Bronchial epithelial cell (primary cell): Measurements from ENCODE around the gene CYP19A1. TPM values are rescaled to one million over a fixed set of nuclear protein-coding genes. Genes with fewer than 3 reads are reported as not detected.

ENCODE experiments used
- DNase-seq: peaks from one replicate; pipeline ENCODE4 v3.0.0-alpha.2; 2010; ENCODE audit warnings: low read depth
- FAIRE-seq: peaks from 2 replicates; lab custom pipeline; 2011; peaks lifted over from hg19 to GRCh38; lab: Jason Lieb, UNC
- H3K27me3 ChIP-seq: 2 replicates; pipeline ENCODE4 v1.5.1; 2011; ENCODE audit warnings: low read length; ENCODE audit not compliant: control insufficient read depth, insufficient read depth
- H3K36me3 ChIP-seq: 2 replicates; pipeline ENCODE4 v1.5.1; 2011; ENCODE audit warnings: low read length; ENCODE audit not compliant: control insufficient read depth, insufficient read depth
- H3K4me3 ChIP-seq: 2 replicates; pipeline ENCODE4 v1.5.1; 2011; ENCODE audit warnings: mild to moderate bottlenecking, low read depth, low read length, control low read depth
- CTCF ChIP-seq: IDR thresholded peaks from 2 replicates; pipeline ENCODE4 v1.5.1; 2011; ENCODE audit warnings: mild to moderate bottlenecking, moderate library complexity, low read length, control low read depth, inconsistent platforms; ENCODE audit not compliant: insufficient read depth, severe bottlenecking
- total RNA-seq: library from RNA; depleted of rRNA; stranded (reverse); fragments of >200 nt; gene quantifications from 2 replicates; pipeline ENCODE4 v1.2.1, GENCODE V29; 2014

The CYP19A1 gene
- total RNA-seq, 1 donor from 2014 or later: not detected

- TF ChIP-seq CTCF: no peak
- DNase-seq (no peak), FAIRE-seq (no peak)
- H3K36me3 ChIP-seq: no peaks in the 10 kb centered on the region
- no peak overlapping the region for H3K4me3 ChIP-seq
- peaks cover 10% of the 10 kb centered on the region for H3K27me3 ChIP-seq
Measured at GRCh38 chr15:51299187-51300015, 39.0 kb downstream of the CYP19A1 start.

- Histone ChIP-seq H3K36me3 (no peaks in the 10 kb centered on the region), H3K27me3 (peaks cover 6% of the 10 kb centered on the region), H3K4me3 (no peak overlapping the region)
- FAIRE-seq (no peak), DNase-seq (no peak)
- no peak for TF ChIP-seq CTCF
Measured at GRCh38 chr15:51298620-51299019, 39.8 kb downstream of the CYP19A1 start.

- peaks cover 13% of the 10 kb centered on the region for H3K27me3 ChIP-seq
- FAIRE-seq: no peak
- DNase-seq: no peak
- no peaks in the 10 kb centered on the region for H3K36me3 ChIP-seq
- TF ChIP-seq CTCF: no peak
- H3K4me3 ChIP-seq: no peak overlapping the region
Measured at GRCh38 chr15:51290720-51291119, 47.7 kb downstream of the CYP19A1 start.

GRCh38 chr15:51289290-51289689 lies 49.1 kb downstream of the CYP19A1 start:
- Histone ChIP-seq H3K4me3 (no peak overlapping the region), H3K36me3 (no peaks in the 10 kb centered on the region), H3K27me3 (peaks cover 13% of the 10 kb centered on the region)
- FAIRE-seq (no peak), DNase-seq (no peak)
- TF ChIP-seq CTCF: no peak

GRCh38 chr15:51288143-51289065 lies 50.0 kb downstream of the CYP19A1 start:
- H3K27me3 ChIP-seq: peaks cover 13% of the 10 kb centered on the region
- H3K36me3 ChIP-seq: no peaks in the 10 kb centered on the region
- FAIRE-seq (no peak), DNase-seq (no peak)
- TF ChIP-seq CTCF: no peak
- H3K4me3 ChIP-seq: no peak overlapping the region
